HG02623 (cell line): ENCODE data around the gene RAB19.
A peak's percentile ranks its signal among the peaks of the same experiment; 100 is the strongest.
"Not testable (repeated sequence)": the region's sequence is repeated elsewhere in the genome, so short reads cannot be mapped to it uniquely, and the experiment has no call there.

ENCODE experiments used
- ATAC-seq: cut with Tn5 transposase; IDR thresholded peaks from one replicate; pipeline ENCODE4 v1.9.1; 2021; ENCODE audit warnings: moderate library complexity; ENCODE audit not compliant: unreplicated experiment

Gene RAB19

DNA sequence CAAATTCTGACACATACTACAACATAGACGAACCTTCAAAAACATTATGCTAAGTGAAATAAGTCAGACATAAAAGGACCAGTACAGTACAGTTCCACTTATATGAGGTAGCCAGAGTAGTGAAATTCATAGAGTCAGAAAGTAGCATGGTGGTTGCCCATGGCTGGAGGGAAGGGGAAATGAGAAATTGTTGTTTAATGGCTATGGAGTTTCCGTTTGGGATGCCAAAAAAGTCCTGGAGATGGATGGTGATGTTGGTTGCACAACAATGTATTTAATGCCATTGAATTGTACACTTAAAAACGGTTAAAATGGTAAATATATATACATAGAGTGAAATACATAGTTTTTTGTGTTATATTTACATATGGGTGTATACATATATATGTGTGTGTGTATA lies 3.5 kb upstream of the RAB19 start:
- ATAC-seq, result no peak

DNA sequence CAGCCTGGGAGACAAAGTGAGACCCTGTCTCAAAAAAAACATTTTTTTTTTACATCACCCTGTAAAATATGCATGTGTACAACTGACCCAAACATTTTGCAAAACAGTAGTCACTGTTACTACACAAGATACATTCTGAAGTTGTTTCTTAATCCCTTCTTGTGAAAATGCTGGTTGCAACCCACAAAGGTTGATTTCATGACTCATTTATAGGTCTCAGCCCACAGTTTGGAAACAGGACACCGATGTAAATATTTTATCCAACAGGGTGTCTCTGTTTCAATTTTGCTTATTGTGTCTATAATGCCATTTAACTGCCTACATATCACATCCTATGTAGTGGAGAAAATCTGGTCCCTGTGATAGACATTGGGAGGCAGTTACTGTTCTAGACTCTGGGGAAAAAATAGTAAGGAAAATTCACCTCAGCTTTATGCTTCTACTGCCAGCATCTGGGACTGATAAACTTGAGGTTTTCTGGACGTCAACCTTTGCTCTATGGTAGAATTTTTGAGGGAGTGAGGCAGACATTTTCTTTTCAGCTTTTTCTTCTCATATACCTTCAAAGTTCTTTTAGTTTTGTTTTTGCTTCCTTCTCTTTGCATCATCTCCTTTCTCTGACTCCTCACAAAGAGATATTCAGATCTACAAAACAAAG lies 1.6 kb upstream of the RAB19 start:
- no peak for ATAC-seq

DNA sequence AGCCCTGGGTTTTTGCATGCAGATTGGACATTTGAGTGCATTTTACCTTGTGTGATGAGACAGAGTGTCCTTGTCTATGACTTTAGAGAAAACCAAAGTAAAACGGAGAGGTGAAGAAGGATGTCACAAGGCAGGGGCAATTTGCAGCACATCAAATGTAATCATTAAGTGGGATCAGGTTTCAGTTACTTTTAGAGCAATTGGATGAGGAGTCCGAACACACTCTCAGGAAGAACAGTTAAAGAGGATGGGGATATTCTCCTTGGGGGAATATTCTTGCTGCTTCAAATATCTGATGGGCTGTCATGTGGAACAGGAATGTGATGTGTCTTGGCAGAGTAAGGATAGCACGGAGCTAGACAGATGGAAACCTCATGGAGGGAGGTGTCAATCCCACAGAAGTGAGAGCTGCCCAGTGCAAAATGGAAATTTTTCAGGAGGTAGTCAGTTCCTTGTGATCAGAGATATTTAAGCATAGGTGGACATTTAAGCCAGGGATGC lies 757 bp downstream of the RAB19 start:
- ATAC-seq, result no peak

- no peak for ATAC-seq
Measured at GRCh38 chr7:140415361-140415760, 11.5 kb downstream of the RAB19 start.

DNA sequence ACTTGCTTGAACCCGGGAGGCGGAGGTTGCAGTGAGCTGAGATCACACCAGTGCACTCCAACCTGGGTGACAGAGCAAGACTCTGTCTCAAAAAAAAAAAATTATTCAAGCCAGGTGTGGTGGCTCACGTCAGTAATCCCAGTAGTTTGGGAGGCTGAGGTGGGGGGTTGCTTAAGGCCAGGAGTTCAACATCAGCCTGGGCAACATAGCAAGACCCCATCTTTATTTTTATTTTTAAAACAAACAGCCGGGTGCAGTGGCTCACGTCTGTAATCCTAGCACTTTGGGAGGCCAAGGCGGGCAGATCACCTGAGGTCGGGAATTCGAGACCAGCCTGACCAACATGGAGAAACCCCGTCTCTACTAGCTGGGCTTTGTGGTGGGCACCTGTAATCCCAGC lies 12.0 kb downstream of the RAB19 start:
- ATAC-seq, result not testable (repeated sequence)

- no peak for ATAC-seq
Measured at GRCh38 chr7:140416560-140416959, 12.7 kb downstream of the RAB19 start.

DNA sequence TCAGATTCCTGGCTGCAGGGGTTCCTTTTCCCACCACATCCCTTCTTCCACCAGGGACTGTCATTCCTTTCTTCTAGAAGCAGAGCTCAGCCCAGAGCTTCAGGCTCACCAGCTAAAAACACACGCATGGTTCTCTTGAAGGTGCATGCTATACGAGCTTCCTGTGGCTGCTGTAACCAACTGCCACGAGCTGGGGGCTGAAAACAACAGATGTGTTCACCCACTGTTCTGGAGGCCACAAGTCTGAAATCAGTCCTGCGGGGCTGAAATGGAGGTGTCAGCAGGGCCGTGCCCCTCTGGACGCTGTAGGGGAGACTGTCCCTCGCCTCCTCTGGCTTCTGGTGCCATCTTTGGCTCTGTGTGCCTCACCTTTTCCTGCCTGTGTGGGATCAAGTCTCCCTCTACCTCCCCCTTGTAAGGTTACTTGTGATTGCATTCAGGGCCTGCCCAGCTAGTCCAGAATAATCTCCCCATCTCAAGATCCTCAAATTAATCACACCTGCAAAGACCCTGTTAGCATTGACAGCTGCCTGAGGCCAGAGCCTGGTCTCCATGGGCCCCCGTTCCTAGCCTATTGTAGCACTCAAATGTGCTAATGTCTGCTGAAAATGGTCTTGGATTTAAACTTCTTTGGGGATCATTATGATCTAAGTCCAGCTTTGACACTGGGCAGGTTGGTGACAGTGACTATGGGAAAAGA lies 13.7 kb downstream of the RAB19 start:
- ATAC-seq, result no peak

- ATAC-seq, result not testable (repeated sequence)
Measured at GRCh38 chr7:140418156-140418472, 14.3 kb downstream of the RAB19 start.

GRCh38 chr7:140418653-140419052 lies 14.8 kb downstream of the RAB19 start:
- no peak for ATAC-seq

DNA sequence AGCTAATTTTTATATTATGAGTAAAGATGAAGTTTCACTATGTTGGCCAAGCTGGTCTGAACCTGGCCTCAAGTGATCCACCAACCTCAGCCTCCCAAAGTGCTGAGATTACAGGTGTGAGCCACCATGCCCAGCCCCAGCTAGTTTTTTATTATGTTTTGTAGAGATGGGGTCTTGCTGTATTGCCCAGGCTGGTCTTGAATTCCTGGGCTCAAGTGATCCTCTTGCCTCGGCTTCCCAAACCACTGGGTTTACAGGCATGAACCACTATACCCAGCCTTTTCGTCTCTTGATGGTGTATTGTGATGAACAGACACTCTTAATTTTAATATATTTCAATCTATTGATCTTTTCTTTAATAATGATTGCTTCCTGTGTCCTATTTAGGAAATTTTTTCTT lies 17.7 kb downstream of the RAB19 start:
- no peak for ATAC-seq

DNA sequence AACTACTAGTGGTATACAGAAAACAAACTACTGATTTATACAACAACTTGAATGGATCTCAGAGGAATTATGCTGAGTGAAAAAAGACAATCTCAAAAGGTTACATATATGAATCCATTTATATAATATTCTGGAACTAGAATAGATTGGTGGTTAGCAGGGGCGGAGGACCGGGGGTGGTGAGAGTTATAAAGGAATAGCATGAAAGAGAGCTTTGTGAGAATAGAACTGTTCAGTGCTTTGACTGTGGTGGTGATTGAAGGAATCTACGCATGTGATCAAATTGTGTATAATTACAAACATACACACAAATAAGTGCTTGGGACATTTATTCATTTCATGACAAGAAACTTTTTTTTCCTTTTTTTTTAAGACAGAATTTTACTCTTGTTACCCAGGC lies 19.6 kb downstream of the RAB19 start:
- ATAC-seq, result no peak

DNA sequence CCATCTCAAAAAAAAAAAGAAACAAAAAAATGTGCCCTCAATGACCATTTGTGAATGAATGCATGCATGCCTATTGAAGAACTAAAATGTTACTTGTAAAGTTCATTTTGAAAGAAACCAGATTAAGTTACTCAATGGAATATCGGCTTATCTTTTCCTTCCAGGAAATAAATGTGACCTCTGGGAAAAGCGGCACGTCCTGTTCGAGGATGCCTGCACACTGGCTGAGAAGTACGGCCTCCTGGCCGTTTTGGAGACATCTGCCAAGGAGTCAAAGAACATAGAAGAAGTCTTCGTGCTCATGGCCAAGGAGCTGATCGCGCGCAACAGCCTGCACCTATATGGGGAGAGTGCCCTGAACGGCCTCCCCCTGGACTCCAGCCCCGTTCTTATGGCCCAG lies 21.9 kb downstream of the RAB19 start:
- no peak for ATAC-seq

DNA sequence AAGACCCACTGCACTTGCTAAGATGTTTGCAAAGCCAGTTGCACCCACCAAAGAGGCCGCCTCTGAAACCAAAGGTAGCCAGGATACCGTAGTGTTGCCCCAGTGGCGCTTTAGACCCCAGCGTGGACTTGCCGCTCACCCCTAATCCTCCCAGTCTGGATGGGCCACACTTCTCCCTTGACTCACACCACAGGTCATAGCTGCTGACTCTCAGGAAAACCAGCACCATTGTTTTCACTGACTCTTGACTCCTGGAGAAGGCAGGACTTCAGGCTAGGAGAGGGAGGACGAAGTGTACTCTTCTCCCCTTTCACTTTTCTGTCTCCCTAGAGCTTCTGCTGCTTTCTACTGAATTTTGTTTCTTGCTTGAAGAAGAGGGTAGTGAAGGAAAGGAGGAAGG lies 22.3 kb downstream of the RAB19 start:
- ATAC-seq, result no peak

DNA sequence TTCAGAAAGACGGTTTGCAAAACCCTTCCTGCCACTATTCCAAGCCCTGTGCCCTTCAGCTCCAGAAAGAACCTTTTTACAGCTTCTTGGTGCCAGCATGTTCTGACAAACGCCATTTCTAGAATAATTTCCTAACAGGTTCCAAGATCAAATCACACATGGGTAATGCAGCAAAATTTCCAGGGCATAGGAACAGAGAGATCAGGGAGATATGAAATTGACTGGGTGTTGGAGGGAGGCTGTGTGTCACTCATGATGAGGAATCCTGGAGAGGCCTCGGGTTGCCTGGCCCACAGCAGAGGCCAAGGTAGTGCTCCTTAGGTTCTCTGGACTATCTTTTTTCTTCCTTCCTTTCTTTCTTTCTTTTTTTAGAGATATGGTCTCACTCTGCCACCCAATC lies 29.5 kb downstream of the RAB19 start:
- no peak for ATAC-seq

DNA sequence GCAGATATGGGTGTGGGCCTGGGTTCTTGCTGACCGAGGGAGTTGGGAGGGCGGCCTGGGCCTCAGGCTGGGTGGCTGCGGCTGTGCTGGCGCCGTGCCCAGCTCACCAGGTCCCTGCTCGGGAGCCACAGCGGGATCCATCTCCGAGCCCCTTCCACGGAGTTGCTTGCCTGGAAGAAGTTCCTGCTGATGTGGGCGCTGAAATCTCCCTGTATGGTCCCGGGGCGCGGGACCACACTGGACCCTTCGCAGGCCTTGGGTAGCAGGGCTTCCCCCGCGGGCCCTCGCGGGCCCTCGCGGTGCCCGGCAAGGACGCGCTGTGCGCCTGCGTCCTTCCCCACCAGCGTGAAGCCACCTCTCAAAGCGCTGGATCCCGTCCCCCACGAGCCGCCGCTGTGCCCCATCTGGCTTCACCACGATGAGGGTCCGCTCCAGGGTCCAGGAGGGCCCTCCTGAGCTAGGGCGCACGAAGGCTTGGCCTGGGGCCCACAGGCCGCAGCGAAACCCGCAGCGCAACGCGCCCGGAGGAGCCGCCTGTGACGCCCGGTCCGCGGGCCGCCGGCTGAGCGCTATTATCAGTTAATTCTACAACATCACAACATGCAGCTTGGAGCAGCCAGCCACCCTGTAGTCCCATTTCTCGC lies 31.5 kb downstream of the RAB19 start:
- ATAC-seq, result no peak

DNA sequence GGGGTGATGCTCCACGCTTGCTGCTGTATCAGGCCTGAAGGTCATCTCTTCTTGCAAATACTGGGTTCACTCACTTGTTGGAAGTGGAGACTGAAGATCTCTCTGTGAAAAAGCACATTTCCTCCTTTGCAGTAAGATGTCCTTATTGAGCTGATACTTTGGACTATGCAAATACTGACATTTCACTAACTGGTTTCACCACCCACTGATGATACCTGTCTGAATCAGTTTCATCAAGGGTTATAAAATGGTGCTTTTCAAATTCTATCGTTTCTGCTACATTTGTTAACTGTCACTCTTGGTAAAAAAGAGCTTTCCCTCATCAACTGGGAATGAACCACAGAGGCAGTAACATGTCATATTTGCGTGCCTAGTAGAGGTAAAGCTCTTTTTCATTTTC lies 35.5 kb downstream of the RAB19 start:
- ATAC-seq, result peak; percentile 41

DNA sequence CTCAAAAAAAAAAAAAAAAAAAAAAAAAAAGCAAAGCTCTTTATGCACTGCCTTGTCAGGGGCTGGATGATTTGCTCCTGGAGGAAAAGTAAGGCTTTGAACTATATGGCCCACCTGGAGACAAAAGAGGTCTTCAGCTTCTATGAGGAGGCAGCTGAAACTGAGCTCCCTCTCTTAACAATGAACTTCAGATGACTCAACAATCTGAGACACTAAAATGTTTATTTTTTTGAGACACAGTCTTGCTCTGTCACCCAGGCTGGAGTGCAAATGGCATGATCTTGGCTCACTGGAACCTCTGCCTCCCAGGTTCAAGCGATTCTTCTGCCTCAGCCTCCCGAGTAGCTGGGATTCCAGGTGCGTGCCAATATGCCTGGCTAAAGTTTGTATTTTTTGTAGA lies 36.7 kb downstream of the RAB19 start:
- no peak for ATAC-seq

GRCh38 chr7:140441519-140441918 lies 37.7 kb downstream of the RAB19 start:
- ATAC-seq, result no peak

GRCh38 chr7:140446467-140446866 lies 42.6 kb downstream of the RAB19 start:
- ATAC-seq, result no peak

DNA sequence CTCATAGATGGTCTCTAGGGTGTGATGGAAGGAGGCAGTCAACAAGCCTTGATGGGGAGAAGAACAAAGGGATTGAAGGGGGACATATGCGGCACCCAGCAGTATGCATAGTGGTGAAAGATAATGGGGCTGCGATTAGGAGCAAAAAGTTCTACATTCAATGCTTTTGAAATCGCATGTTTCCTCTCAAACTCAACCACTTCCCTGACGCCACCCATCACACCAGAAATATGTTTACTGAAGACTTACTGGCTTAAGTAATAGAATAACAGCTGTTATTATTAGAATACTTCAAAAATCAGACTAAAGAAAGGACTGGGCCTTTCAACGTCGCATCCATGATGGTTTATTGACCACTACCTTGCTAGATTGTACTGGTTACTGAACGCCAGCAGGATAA lies 44.0 kb downstream of the RAB19 start:
- ATAC-seq, result no peak

DNA sequence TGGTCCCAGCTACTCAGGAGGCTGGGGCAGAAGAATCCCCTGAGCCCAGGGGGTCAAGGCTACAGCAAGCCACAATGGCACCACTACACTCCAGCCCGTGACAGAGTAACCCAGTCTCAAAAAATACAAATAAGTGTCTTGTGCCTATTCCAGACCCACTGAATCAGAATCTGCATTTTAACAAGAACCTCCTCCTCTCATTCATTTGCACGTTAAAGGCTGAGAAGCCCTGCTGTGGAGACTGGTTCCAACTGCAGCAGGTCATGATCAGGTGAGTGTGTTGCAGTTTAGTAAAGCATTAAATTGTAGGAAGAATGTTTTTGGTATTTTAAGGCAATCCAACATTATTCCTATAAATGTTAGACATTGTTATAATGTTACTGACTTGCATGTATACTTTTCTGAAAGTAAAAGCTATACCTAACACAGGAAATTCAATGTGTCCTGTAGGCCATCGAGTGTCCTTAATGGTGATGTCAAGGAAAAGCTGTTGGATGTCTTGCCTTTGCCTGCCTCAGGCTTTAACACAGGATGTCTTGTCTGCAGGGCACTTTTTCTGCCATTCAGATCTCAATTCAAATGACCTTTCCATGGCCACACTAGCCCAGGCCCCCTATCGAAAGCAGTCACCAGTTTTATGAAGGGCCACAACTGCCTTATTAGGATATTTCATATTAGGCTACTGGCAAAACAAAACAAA lies 45.1 kb downstream of the RAB19 start:
- no peak for ATAC-seq

- no peak for ATAC-seq
Measured at GRCh38 chr7:140451716-140452115, 47.9 kb downstream of the RAB19 start.
